Left ventricle myocardium superior (tissue), 1 donor: ENCODE data around the gene PSKH1. TPM values are rescaled to one million over a fixed set of nuclear protein-coding genes. Genes with fewer than 3 reads are reported as not detected.
A peak's percentile ranks its signal among the peaks of the same experiment; 100 is the strongest.
"Not testable (repeated sequence)": the region's sequence is repeated elsewhere in the genome, so short reads cannot be mapped to it uniquely, and the experiment has no call there.

Experiments
- ATAC-seq: fragments of 200-7000 bp; cut with Tn5 transposase; one replicate; pipeline ENCODE4 v1.9.1; 2020; ENCODE audit warnings: mild to moderate bottlenecking, moderate library complexity
- DNase-seq: peaks from one replicate; pipeline ENCODE4 v3.0.0-alpha.2; 2020
- intact Hi-C: fragments of 100-400 bp; cut with micrococcal nuclease; formaldehyde crosslinking; loops from one replicate; pipeline ENCODE4 v1.11.0; 2022
- total RNA-seq: library from RNA; stranded (reverse); fragmentation: NEBNext Ultra II Directional; extraction: Animal tissue kit (Norgen Biotek cat#: 25700); gene quantifications from one replicate; pipeline ENCODE4 v1.2.1, GENCODE V29; 2021
- donor health status: DM: no; HTN: yes; CAD: no; lungs with severe emphysema.

Gene PSKH1
- total RNA-seq, 1 donor from 2014 or later, result 18.1 TPM

DNA sequence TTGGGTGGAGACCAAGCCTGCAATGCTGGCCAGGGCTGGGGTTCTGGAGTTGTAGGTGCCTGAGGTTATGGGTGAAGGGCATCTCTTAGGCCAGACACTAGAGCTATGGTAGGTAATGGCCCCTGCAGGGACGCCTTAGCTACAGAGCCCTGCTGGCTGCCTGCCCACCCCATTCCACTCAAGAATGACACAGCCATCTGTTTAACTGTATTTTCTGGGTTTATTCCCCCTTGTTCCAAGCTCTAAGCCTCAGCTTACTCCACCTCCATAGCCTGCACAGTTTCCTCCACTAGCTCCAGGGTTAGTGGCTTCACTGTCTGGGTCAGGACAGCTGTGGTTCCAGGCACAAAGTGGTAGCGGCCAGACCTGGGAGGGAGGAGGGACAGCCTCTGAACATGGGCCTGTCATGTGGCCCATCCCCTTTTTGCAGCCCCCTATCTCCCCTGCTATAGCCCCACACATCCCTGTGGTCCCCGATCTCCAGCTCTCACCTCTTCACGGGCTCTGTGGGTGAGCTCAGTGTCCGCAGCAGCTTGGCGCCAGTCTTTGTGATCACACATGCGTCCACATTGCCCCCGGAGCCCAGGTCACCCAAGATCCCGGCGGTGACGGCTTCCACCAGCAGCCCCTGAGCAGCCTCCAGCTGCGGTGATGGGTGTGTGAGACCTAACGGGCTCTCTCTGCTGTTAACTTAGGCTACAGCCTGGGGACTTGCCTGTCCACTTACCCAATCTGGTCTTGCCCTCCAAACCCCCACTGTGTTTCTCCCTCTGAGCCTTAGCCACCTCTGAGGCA, 41.4 kb downstream of the PSKH1 start:
- DNase-seq (no peak), ATAC-seq (peak; percentile 0)
- intact Hi-C loops, result no loop called here

DNA sequence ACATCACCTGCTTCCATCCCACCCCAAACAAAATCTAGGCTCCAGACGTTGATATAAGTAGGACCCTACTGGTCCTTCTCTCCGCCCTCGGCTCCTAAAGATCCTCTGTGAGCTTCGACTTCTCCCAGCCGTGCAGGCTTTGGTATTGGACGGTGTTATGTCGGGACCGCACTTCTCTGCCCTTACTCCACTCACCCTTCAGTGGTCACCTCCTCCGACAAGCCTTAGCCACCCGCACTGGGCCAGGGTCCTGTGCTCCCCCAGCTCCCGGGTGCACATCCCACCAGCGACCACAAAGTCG, 42.0 kb downstream of the PSKH1 start:
- intact Hi-C loops, result no loop called here
- ATAC-seq (peak; percentile 6), DNase-seq (no peak)

DNA sequence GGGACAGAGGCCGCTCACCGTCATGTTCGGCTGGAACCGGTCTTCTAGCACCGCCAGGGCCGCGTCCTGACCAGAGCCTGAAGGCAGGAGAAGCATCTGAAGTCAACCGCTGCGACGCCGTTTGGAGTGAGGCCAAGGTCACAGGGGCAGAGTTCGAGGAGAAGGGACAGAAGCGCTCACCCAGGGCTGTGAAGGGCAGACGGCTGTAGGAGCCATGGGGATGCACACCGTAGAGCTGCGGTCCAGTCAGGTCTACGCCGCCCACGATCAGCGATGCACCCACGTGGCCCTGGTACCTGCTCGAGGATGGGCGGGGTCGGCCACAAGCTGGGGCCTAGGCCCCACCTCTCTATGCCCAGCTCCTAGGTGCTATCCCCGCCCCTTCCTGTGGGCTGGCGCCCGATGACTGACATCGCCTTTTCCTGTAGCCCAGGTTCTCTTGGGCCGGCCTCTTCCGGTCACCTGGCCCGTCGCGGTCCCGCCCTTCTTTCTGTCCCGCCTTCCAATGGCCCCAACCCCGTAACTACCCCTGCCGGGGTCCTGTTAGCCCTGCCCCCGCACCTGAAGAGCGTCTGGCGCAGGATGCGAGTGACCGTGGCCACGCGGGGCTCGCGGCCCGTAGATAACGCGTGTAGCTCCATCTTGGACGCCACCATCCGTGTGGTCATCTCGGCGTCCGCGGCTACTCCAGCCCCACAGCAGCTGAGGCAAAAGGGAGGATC, 42.5 kb downstream of the PSKH1 start:
- peak; percentile 91 for ATAC-seq
- peak; percentile 96 for DNase-seq
- intact Hi-C loops, result no loop called here

DNA sequence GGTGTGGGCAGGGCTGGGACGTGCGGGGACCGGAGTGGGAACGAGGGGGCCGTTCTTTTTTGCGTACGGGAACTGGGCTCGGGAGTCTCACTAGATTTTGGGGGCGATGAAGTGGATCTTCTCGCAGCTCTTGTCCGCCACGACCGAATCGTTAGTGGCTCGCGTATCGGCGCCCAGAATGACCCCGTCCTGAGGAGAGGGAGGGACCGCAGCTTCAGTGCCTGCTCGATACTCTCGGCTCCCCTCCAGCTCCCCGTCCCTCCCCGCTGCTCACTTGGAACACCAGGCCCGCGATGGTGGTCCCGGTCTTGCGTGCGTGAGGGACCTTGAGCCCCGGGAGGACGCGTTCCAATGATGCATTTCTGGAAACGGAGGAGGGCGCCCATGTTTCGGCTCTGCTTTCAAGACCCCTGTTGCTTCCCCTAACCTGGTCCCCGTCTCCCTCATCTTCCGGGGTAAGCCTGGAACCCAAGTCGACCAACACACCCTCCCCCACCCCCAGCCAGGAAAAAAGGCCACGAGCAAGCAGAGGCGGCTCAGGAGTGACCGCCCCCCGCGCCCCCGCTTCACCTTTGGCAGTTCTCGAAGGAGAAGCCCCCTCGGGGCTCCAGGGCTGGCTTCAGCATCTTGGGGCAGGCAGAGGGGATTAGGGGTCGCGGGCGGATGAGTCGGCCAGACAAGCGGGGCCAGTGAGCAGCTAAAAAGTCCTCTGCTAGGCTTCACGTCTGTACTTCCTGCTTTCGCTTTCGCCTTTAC, 43.2 kb downstream of the PSKH1 start, which contains the start of gene PSMB10:
PSMB10 (minus strand) TSS at position 727 of the 756 bp plus-strand sequence; CDS start at position 626, 101 bp downstream.
- DNase-seq, result peak; percentile 61
- ATAC-seq, result peak; percentile 33
- intact Hi-C loops, result no loop called here

DNA sequence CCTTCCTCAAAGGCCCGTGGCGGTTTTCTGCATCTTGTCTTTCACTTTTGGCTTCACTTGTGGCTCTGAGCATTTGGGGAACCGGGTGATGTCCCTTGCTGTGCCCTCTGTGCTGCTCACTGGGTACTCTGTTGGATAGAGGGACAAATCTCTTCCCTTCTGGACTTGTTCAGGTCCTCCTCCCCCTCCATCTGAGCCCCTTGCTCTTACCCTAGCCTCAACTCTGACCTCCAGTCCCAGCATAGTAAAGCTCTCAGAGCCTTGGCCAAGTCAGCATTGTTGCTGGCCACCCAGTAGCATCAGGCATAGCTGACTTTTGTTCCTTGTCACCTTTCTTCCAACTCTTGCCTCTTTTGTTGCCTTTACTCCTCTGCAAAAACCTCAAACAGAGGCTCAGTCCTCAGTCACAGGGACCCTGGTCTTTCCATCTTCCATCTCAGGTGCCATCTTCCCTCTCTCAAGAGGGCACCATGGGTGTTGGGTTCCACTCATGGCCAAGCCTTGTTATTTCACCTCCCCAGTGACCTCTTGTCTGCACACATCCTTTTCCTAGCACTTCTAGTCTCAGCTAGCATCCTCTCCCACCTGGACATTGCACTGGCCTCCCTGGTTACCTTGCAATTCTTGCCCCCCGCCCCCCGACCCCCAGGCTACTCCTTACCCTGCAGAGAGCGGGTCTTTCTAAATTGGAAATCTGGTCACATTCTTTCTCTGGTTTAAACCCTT, 44.0 kb downstream of the PSKH1 start:
- DNase-seq, result no peak
- ATAC-seq, result no peak
- intact Hi-C loops, result no loop called here

DNA sequence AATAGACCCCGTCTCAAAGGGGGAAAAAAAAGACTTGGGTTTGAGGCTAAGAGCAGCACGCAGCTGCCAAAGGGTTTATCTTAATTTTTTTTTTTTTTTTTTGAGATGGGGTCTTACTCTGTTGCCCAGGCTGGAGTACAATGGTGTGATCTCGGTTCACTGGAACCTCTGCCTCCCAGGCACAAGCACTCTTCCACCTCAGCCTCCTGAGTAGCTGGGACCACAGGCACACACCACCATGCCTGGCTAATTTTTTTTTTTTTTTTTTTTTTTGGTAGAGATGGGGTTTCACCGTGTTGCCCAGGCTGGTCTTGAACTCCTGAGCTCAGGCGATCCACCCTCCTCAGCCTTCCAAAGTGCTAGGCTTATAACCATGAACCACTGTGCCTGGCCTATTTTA, 44.7 kb downstream of the PSKH1 start:
- DNase-seq, ATAC-seq, intact Hi-C loops: not testable (repeated sequence)

DNA sequence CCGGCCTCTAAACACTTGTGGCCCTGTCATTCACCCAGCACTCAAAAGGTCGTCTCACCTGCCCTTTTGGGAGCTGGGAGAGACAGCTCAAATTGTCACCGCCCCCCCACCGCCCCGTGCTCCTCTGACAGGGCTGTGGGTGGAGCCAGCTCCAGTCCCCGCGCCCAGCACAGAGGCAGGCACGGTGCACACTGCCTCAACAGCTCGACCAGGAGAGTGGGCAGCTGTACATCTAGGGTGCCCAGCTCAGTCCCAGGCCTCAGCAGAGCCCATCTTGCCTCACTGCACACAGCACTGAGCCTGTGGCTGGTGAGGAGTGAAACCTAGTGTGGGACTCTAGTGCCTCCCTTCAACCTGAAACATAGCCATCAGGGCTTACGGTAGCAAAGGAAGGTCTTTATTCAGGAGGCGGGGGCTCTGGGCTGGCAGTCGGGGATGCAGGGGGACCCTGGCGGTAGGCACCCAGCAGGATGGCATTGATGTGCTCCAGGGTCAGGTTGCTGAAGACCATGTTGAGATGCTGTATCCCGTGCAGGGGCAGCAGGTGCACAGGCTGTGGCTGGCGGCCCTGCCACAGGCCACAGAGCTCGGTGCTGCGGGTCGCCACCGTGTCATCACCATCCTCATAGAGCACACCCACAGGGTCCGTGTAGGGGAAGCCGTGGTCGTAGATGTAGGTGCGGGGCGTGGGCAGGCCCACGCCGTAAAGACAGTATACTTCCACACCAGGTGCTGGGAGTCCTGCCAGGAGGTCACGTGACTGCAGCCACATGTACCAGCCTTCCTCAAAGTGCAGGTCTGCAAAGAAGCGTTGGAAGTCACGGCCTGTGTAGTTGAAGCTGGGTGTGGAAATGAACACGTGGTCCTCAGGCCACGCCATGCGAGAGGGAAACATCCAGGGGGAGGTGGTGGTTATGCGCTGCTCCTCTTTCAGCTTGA, 46.7 kb downstream of the PSKH1 start:
- DNase-seq (peak; percentile 80), ATAC-seq (no peak)
- intact Hi-C loops, result no loop called here

DNA sequence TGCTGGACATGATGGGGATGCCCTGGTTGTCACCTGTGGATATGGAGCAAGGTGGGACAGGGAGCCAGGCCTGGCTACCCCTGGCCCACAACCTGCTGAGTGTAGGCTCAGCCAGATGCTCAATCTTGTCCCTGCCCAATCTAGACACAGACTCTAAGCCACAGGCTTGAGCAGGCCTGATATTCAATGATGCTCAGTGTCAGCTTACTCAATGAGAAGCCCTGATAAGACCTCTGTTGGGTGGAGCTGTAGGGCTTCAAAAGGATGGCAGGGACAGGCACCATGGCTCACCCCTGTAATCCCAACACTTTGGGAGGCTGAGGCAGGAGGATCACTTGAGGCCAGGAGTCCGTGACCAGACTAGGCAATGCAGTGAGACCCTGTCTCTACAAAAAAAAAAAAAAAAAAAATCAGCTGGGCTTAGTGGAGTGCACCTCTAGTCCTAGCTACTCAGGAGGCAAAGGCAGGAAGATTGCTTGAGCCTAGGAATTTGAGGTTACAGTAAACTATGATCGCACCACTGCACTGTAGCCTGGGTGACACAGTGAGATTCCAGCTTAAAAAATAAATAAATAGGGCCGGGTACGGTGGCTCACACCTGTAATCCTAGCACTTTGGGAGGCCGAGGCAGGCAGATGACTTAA, 47.5 kb downstream of the PSKH1 start:
- intact Hi-C loops, result no loop called here

DNA sequence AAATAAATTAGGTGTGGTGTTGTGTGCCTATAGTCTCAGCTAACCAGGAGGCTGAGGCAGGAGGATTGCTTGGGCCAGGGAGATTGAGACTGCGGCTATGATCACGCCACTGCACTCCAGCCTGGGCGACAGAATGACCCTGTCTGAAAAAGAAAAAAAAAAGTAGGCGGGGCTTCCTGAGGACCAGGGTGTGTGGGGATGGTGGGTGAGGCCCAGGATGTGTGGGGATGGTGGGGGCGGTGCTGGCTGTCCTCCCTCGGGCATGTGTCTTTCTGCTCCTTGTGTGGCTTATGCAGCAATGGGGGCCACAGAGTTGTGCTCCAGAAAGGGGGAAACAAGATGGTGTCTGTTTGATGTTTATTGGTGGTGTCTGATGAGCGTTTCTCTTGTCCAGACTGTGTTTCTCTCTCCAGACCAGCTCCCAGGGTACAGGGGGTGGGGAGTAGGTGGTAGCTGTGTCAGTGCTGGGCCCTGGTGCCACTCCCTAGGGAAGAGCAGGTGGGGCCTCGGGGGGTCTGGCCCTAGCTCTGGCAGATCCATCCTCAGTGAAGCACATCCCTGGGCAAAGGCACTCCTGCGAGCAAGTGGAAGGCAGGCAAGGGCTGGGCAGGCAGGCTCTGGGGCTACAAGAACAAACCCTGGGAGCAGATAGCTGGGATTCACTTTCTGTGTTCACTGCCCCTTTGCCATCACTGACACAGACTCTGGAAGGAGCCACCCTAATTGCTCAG, 48.6 kb downstream of the PSKH1 start:
- DNase-seq (no peak), ATAC-seq (no peak)
- intact Hi-C loops, result no loop called here

More for the DNA sequence above, 47.5 kb downstream of the PSKH1 start:
- DNase-seq (no peak), ATAC-seq (no peak)

DNA sequence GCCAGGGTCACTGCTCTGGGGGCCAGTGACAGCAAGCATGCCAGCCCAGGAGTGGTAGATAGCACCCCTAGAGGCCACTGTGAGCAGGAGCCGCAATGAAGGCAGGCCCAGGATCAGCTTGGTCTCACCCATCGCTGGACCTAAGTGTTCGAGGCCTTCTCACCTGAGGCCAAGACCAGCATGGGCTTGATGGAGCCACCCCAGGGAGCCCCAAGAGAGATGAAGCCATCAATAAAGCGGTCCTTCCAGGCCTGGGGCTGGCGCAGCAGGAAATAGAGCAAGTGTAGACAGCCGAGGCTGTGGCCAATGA, 49.1 kb downstream of the PSKH1 start:
- intact Hi-C loops, result no loop called here
- DNase-seq, result no peak
- peak; percentile 21 for ATAC-seq

DNA sequence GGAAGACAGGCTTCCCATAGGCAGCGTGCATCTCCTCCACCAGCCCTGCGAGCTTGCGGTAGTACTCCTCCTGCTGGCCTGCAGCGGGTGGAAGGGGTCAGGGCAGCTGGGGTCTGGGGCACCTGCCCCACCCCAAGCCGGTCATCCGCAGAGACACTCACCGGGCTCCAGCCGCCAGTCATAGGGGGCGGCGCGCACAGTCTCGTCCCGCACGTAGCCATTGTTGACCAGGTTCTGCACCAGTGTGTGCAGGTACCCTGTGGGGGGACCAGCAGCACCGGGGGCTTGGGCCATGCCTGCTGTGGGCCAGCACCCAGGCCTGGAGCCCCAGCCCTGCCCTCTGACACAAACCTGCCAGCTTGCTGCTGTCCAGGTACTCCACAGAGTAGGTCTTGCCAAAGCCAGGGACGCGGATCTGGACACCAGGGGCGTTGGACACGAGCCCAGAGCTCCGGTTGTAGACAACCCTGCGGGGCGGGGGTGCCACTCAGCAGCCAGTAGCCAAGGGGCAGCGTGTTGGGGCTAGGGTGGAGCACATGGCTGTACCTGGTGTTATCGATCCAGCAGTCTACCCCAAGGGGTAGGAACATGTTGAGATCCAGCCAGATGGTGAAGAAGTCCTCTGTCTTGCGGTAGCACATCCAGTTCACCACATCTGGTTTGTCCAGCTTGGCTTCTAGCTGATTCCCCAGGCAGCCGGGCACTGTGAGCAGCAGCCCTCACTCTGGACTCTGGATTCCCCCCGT, 49.6 kb downstream of the PSKH1 start:
- intact Hi-C loops, result no loop called here

DNA sequence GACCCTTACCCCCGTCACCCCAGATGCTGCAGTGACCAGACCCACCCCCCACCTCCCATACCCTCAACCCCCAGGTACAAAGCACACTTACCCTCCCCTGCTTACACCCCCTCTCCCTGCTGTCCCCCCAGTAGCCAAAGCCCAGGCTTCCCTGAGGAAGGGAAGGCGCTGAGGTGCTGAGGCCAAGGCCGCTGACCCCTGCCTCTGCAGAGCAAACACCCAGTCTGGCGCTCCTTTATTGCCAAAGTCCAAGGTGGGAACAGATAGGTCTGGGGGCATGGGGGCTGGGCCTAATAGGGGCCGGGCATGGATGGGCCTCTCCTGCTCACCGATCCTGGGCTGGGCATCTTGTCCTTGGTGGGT, 50.2 kb downstream of the PSKH1 start:
- intact Hi-C loops, result no loop called here
- DNase-seq (no peak), ATAC-seq (no peak)

More for the DNA sequence above, 49.6 kb downstream of the PSKH1 start:
- DNase-seq (peak; percentile 76), ATAC-seq (peak; percentile 35)

DNA sequence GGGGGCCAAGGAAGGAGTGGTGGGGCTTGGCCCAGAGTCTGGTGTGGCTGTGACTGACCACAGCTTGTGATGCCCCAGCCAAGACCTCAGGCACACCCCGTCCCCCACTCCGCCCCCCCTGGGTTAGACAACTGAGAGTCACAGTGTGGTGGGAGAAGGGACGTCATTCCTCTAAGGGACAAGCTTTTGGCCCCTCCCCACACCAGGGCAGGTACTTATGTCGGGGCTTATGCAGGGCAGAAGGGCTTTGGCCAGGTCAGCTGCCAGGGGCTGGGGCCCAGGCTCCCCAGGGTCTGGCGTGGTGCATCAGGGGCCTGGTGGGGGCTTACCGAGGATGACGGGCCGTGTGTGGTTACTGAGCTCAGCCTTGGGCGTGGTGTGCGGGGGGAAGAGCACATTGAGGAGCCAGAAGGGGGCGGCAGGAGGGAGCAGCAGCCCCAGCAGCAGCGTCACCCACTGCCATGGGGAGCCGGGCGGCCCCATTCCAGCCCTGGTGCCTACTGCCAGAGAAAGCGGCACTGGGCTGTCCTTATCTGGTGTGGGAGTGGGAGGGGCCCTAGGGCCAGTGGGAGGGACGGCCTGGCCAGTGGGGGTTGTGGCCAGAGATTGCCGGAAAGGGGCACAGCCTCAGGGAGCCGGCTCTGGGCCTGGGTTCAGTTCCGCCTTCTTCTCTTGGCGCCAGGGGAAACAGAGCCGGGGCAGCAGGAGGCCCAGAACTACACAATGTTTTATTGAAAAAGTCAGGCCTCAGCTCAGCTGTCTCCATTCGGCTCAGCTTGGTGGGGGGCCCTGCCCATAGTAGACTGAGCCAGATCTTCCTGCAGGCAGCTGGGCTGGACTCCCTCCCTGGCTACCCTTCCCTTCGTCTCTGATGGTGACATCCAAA, 50.8 kb downstream of the PSKH1 start, which contains the start of gene LCAT:
LCAT (minus strand) TSS at position 502 of the 886 bp plus-strand sequence; CDS start at position 483, 19 bp downstream.
- intact Hi-C loops, result no loop called here
- DNase-seq (peak; percentile 80), ATAC-seq (peak; percentile 62)

DNA sequence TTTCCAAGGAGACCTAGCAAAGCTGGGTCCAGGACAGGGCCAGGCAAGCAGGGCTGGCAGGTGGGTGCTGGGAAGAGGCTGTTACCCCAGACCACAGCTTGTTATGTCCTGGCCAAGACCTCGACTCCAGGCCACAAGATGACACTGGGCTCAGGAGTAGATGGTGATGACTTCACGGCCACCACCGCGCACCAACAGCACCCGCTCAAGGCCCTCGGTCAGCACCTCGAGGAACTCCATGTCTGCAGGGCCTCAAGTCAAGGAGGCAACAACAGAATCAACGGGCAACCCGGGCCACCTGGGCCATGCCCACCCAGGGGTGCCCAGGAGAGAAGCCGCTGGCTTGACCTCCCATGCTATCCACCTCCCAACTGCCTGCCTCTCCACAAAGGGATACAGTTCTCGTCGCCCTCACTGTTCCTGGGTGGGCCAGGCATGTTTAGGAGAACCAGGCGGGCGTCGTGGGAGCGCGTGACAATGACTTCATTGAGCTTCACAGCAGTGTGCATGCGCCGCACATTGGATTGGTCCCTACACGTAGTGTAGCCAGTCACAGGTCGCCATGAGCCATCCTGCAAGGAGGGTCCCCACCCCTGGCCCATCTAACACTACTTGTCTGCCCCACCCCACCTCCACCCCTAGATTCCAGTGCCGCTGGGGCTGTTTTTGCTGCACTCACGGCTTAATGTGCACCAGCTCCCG, 51.8 kb downstream of the PSKH1 start:
- no peak for DNase-seq
- intact Hi-C loops, result no loop called here
- ATAC-seq, result no peak

DNA sequence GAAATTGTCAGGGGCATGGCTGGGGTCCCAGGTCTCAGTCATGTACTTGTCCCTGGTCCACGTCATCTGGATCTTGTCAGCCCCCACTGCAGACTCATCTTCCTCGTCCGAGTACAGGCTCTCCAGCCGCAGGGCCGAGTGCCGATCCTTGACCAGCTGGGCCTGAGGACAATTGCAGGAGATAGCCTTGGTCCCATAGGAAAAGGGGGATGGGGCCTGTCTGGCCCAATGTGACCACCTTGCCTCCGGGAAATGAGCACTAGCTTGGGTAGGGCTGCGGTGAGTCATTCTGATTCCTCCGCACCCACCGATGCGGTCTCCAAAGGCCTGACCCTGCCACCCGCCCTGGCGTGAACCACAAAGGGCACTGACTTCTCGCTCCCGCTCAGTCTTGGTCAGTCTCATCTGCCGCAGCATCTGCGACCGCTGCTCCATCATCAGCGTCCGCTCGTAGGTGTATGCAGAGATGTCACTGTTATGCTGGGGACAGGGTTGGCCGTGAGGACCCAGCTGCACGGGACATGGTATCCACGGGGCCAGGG, 52.4 kb downstream of the PSKH1 start:
- ATAC-seq, result no peak

More for the DNA sequence above, 52.4 kb downstream of the PSKH1 start:
- intact Hi-C loops, result no loop called here
- no peak for DNase-seq
